ACC112 (cell line): ENCODE measurements around the gene ALOX15B.
A peak's percentile ranks its signal among the peaks of the same experiment; 100 is the strongest.

ENCODE experiments used
- H2AFZ ChIP-seq: fragments of 200-600 bp; sonication (generic); one replicate; pipeline ENCODE4 v1.6.0; 2017; ENCODE audit warnings: antibody characterized with exemption, low read length; ENCODE audit not compliant: unreplicated experiment
- H3K27ac ChIP-seq: fragments of 200-600 bp; sonication (generic); 2 replicates; pipeline ENCODE4 v1.5.1; 2014; ENCODE audit warnings: low read depth, mild to moderate bottlenecking, antibody characterized with exemption, low read length, moderate library complexity
- H3K27me3 ChIP-seq: fragments of 200-600 bp; sonication (generic); 2 replicates; pipeline ENCODE4 v1.6.1; 2014; ENCODE audit warnings: mild to moderate bottlenecking, antibody characterized with exemption, low read length, moderate library complexity, mixed read lengths; ENCODE audit not compliant: insufficient read depth
- H3K36me3 ChIP-seq: fragments of 200-600 bp; sonication (generic); 2 replicates; pipeline ENCODE4 v1.6.1; 2016; ENCODE audit warnings: mild to moderate bottlenecking, antibody characterized with exemption, low read length, moderate library complexity, mixed read lengths; ENCODE audit not compliant: insufficient read depth
- H3K4me1 ChIP-seq: fragments of 200-600 bp; sonication (generic); one replicate; pipeline ENCODE4 v1.6.1; 2016; ENCODE audit warnings: low read length, mixed read lengths; ENCODE audit not compliant: insufficient read depth, unreplicated experiment, control insufficient read depth
- H3K4me3 ChIP-seq: fragments of 200-600 bp; sonication (generic); 2 replicates; pipeline ENCODE4 v1.5.1; 2014; ENCODE audit warnings: mild to moderate bottlenecking, low read depth, low read length
- H3K79me2 ChIP-seq: fragments of 200-600 bp; sonication (generic); one replicate; pipeline ENCODE4 v1.6.0; 2016; ENCODE audit warnings: low read length; ENCODE audit not compliant: control insufficient read depth, unreplicated experiment, insufficient read depth

ALOX15B gene

GRCh38 chr17:8002721-8003593, 35.9 kb upstream of the ALOX15B start:
- H3K79me2 ChIP-seq = no peaks in the 10 kb centered on the region
- H2AFZ ChIP-seq = peak overlapping the region; percentile 12
- H3K4me3 ChIP-seq = peak overlapping the region; percentile 12; the same call in 1 of the 2 replicates
- H3K36me3 ChIP-seq = no peaks in the 10 kb centered on the region
- peaks cover 36% of the 10 kb centered on the region for H3K27me3 ChIP-seq
- H3K4me1 ChIP-seq = peaks cover 7% of the 10 kb centered on the region
- no peak overlapping the region for H3K27ac ChIP-seq

DNA sequence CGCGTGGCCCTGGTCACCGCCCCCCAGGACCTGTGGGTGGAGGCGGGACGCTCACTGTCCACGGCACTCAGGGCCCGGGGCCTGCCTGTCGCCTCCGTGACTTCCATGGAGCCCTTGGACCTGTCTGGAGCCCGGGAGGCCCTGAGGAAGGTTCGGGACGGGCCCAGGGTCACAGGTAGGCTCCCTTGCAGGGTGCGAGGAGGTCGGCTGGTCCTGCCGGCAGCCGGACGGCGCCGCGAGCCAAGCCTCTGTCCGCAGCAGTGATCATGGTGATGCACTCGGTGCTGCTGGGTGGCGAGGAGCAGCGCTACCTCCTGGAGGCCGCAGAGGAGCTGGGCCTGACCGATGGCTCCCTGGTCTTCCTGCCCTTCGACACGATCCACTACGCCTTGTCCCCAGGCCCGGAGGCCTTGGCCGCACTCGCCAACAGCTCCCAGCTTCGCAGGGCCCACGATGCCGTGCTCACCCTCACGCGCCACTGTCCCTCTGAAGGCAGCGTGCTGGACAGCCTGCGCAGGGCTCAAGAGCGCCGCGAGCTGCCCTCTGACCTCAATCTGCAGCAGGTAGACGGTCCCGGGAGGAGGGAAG, 35.2 kb upstream of the ALOX15B start:
- Histone ChIP-seq H3K36me3 (no peaks in the 10 kb centered on the region), H2AFZ (no peak overlapping the region), H3K27me3 (peaks cover 36% of the 10 kb centered on the region)

DNA sequence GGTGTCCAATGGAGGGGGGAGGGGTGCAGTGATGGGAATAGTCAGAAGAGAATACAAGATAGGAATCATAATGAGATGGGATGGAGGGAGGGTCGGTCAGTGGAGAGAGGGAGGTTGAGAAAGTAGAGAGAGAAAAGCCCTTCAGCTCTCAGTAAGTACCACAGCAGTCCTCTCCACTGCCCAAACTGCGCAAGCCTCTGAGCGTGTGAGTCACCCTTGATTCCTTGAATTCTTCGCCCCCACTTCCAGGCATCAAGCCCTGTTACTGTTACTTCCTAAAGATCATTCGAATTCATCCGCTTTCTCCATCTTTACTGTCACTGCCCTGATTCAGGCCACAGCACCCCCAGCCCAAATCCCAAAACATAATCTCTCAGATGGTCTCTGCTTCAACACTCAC, 34.0 kb upstream of the ALOX15B start:
- Histone ChIP-seq H3K27me3 (peaks cover 31% of the 10 kb centered on the region), H3K27ac (peak overlapping the region; percentile 44), H3K79me2 (no peaks in the 10 kb centered on the region), H3K4me1 (peaks cover 7% of the 10 kb centered on the region), H3K36me3 (no peaks in the 10 kb centered on the region), H3K4me3 (peak overlapping the region; percentile 50), H2AFZ (no peak overlapping the region)

More for the DNA sequence above, 35.2 kb upstream of the ALOX15B start:
- Histone ChIP-seq H3K79me2 (no peaks in the 10 kb centered on the region), H3K4me1 (peaks cover 7% of the 10 kb centered on the region), H3K27ac (no peak overlapping the region), H3K4me3 (no peak overlapping the region)

DNA sequence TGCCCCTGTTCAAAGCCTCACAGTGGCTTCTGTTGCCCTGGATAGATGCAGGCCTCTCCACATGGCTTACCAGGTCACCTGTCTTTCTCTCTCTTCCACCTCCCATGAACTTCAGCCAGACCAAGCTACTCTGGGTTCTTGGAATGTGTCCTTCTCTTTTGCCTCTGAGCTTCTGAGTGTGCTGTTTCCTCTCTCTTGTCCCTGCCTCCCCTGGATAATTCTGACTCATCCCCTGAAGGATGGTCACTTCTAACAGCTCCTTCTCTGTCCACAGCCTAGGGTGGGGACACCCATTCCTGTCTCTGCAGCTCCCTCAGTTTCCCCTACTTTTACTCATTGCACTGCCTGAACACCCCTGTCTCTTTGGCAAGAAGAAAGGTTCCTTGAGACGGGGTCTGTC, 33.5 kb upstream of the ALOX15B start:
- H3K4me3 ChIP-seq = peak overlapping the region; percentile 50
- H3K27ac ChIP-seq = peak overlapping the region; percentile 44
- peaks cover 7% of the 10 kb centered on the region for H3K4me1 ChIP-seq
- no peaks in the 10 kb centered on the region for H3K36me3 ChIP-seq
- H2AFZ ChIP-seq = no peak overlapping the region
- peaks cover 31% of the 10 kb centered on the region for H3K27me3 ChIP-seq
- H3K79me2 ChIP-seq = no peaks in the 10 kb centered on the region

DNA sequence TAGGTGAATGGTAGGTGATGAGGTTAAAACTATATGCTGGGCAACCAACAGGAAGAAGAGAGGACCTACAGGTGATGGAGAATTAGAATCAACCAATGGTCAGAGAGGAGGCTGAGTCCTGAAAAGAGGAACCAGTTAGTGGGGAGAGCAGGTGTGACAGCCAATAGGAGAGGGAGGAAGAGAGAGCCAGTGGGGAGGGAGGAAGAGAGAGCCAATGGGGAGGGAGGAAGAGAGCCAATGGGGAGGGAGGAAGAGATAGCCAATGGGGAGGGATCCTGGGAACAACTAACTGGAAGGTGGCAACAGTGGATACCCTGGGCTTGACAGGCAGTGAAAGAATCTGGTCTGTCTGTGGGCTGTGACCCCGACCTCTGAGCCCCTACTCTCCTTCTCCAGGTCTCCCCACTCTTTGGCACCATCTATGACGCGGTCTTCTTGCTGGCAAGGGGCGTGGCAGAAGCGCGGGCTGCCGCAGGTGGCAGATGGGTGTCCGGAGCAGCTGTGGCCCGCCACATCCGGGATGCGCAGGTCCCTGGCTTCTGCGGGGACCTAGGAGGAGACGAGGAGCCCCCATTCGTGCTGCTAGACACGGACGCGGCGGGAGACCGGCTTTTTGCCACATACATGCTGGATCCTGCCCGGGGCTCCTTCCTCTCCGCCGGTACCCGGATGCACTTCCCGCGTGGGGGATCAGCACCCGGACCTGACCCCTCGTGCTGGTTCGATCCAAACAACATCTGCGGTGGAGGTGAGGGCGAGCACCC, 32.7 kb upstream of the ALOX15B start:
- H2AFZ ChIP-seq = no peak overlapping the region

DNA sequence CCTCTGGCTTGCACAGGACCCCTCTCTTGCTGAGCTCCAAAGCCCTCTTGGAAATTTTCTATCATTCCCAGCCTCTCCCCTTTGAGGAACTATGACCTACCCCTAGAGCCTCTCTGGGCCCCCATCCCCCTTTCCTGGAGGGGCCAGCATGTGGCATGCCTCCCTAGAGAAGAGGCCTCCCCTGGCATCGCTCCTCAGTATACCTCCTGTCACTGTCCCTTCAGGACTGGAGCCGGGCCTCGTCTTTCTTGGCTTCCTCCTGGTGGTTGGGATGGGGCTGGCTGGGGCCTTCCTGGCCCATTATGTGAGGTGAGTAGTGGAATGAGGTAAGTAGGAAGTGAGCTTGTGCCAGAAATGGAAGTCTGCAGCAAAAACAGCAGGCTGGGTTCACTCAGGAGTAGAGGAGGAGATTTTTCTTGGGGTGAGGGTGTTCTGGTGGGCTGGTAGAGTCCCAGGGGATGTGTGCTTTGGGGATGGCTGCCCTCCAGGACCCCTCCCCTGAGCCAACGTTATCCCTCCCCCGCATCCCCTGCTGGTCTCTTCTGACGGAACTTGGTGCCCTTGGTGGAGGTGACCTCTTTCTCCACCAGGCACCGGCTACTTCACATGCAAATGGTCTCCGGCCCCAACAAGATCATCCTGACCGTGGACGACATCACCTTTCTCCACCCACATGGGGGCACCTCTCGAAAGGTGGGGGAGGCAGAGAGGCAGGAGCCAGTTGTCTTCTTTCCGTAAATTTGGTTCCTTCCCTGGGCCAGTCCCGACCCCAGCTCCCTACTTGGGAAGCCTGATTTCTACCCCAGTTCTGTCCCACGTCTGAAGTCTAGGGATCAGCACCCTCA, 31.8 kb upstream of the ALOX15B start:
- H3K79me2 ChIP-seq = no peaks in the 10 kb centered on the region
- H3K4me1 ChIP-seq = peaks cover 7% of the 10 kb centered on the region
- no peak overlapping the region for H3K27ac ChIP-seq
- no peak overlapping the region for H2AFZ ChIP-seq
- no peaks in the 10 kb centered on the region for H3K36me3 ChIP-seq
- H3K27me3 ChIP-seq = peaks cover 21% of the 10 kb centered on the region
- H3K4me3 ChIP-seq = no peak overlapping the region

More for the DNA sequence above, 32.7 kb upstream of the ALOX15B start:
- Histone ChIP-seq H3K4me1 (peaks cover 7% of the 10 kb centered on the region), H3K27ac (no peak overlapping the region), H3K4me3 (no peak overlapping the region), H3K27me3 (peaks cover 28% of the 10 kb centered on the region), H3K36me3 (no peaks in the 10 kb centered on the region), H3K79me2 (no peaks in the 10 kb centered on the region)

DNA sequence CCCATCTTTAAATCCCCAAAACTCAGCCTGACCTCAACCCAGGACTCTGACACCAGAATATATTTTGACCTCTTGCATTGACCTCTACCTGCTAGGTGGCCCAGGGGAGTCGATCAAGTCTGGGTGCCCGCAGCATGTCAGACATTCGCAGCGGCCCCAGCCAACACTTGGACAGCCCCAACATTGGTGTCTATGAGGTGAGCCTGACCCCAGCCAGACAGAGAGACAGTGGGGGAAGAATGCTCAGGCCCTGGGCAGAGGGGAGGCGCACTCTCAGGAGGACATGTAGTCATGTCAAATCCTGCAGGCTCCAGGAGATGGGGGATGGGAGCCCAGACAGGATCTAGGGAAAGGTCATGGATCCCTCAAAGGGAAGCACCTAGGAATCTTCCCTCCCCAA, 31.0 kb upstream of the ALOX15B start:
- H2AFZ ChIP-seq = no peak overlapping the region
- no peak overlapping the region for H3K27ac ChIP-seq
- H3K27me3 ChIP-seq = peaks cover 14% of the 10 kb centered on the region

DNA sequence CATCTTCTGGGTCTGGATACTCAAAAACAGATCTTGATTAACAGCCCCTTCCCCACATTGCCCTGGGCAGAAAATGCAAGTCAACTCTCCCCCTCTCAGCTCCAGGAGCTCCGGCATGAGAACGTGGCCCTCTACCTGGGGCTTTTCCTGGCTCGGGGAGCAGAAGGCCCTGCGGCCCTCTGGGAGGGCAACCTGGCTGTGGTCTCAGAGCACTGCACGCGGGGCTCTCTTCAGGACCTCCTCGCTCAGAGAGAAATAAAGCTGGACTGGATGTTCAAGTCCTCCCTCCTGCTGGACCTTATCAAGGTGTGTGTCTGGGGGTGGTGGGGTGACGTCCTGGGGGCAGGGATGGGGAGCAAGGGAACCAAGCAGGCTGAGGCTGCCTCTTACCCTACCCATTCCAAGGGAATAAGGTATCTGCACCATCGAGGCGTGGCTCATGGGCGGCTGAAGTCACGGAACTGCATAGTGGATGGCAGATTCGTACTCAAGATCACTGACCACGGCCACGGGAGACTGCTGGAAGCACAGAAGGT, 26.7 kb upstream of the ALOX15B start:
- H3K79me2 ChIP-seq = no peaks in the 10 kb centered on the region
- no peaks in the 10 kb centered on the region for H3K27me3 ChIP-seq
- no peak overlapping the region for H2AFZ ChIP-seq
- no peaks in the 10 kb centered on the region for H3K36me3 ChIP-seq
- no peak overlapping the region for H3K27ac ChIP-seq
- H3K4me3 ChIP-seq = no peak overlapping the region
- H3K4me1 ChIP-seq = peaks cover 10% of the 10 kb centered on the region

More for the DNA sequence above, 31.0 kb upstream of the ALOX15B start:
- Histone ChIP-seq H3K79me2 (no peaks in the 10 kb centered on the region), H3K36me3 (no peaks in the 10 kb centered on the region), H3K4me3 (no peak overlapping the region), H3K4me1 (peaks cover 7% of the 10 kb centered on the region)

DNA sequence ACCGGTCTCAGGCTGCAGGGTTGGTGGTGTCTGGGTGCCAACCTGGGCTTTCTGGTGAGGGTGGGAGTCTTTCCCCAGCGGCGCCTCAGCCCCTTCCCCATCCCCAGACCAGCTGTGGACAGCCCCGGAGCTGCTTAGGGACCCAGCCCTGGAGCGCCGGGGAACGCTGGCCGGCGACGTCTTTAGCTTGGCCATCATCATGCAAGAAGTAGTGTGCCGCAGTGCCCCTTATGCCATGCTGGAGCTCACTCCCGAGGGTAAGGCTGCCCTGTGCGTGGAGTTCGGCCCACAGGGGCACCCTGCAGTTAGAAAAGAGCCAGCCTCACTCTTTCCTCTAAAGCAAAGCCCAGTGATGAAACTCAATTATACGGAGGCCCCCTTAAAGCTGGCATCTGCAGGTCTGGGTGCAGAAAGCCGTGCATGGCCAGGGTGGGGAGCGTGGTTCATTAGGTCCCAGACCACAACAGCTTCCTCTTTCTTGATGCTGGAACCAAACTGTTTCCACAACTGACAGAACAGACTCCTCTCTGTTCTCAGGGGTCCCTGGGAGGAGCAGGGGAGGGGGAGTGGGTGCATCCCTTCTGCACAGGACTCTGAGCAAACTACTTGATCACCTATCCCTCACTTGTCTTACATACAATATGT, 25.7 kb upstream of the ALOX15B start:
- Histone ChIP-seq H3K27me3 (no peaks in the 10 kb centered on the region), H2AFZ (no peak overlapping the region), H3K79me2 (no peaks in the 10 kb centered on the region), H3K36me3 (no peaks in the 10 kb centered on the region), H3K4me1 (peaks cover 13% of the 10 kb centered on the region), H3K4me3 (no peak overlapping the region), H3K27ac (no peak overlapping the region)
